Measurements from ENCODE around the gene CTNNA2.

GRCh38 chr2:80078290-80079036 lies 565.6 kb downstream of the CTNNA2 start:
- TF ChIP-seq CTCF (conservative IDR thresholded peaks at IDR 0.05) (no peak), EZH2 (IDR thresholded peaks at IDR 0.05; ENCODE audit: low read depth) (no peak)

All from PC-9 (cell line).